Fibroblast of skin of back (primary cell): ENCODE data around the gene MYO15A.

Experiments
- DNase-seq: peaks from one replicate; pipeline ENCODE4 v3.0.0-alpha.2; 2013

MYO15A gene

DNA sequence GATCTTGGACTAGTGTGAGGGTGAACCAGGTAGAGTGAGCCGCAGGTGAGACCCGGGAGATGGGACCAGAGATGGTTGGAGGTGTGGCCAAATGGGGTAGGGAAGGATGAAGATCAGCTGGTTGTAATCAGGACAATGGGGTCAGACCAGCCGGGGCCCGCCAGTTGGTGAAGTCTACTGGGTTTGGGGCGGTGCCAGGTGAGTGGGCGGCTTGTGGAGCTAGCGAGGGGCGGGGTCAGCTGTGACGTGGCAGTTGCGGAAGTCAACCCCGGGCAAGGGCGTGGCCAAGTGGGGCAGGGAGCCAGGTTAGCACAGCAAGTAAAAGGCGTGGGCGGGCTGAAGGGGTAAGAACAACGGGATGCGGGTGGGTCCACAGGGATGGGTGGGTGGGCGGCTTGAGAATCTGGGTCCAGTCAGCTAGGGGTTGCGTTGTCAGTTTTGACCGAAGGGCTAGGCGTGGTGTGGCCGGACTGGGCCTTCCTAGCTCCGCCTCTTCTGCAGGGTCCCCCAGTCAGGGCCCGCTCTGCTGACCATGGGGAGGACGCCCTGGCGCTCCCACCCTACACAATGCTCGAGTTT, 49.6 kb downstream of the MYO15A start:
- DNase-seq, result peak; percentile 66

GRCh38 chr17:18159551-18160120, 51.1 kb downstream of the MYO15A start:
- peak; percentile 17 for DNase-seq

DNA sequence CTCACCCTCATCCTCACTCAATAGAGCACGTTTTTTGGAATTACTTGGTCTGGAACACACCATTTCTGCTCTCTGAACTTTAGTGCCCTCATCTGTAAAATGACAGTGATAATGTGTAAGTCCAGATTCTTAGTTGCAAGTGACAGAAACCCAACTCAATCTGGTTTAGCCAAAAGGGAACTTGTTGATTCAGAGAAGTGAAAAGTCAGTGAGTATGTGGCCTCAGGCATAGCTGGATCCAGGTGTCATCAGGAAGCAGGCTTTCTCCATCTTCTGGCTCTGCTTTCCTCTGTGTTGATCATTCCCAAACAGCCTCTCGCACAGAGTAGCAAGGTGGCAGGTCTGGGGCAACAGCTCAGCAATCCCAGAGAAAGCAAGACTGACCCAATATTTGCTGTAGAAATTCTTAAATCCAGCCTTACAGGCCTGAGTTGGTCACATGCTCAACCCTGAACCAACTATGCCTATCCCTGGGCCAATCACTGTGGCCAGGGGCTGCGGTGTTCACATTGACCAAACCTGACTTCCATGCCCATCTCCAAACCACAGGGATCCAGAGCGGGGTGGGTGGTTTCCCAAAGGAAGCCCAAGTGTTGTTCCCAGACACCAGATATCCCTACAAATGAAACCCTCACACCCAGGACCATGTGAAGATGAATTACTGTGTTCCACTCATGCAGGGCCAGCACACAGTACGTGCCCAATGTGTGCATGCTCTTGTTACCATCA, 51.7 kb downstream of the MYO15A start:
- DNase-seq, result no peak

- no peak for DNase-seq
Measured at GRCh38 chr17:18161207-18162145, 52.9 kb downstream of the MYO15A start.

- DNase-seq, result no peak
Measured at GRCh38 chr17:18163547-18163946, 55.0 kb downstream of the MYO15A start.

GRCh38 chr17:18166894-18167293, 58.3 kb downstream of the MYO15A start:
- no peak for DNase-seq

DNA sequence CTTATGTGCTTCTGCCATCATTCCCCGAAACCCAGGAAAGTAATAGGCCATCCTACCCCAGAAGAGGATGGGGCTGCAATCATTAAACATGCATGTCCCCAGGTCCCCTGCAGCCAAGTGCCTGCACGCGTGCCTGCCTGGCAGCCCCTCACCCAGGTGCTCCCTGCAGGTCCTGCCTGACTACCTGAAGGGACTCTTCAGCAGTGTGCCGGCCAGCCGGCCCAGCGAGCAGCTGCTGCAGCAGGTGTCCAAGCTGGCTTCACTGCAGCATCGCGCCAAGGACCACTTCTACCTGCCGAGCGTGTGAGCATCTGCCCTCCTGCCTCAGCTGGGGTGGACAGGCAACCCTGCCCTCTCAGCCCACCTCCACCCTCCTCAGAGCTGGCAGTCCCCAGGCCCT, 58.9 kb downstream of the MYO15A start:
- DNase-seq, result no peak

DNA sequence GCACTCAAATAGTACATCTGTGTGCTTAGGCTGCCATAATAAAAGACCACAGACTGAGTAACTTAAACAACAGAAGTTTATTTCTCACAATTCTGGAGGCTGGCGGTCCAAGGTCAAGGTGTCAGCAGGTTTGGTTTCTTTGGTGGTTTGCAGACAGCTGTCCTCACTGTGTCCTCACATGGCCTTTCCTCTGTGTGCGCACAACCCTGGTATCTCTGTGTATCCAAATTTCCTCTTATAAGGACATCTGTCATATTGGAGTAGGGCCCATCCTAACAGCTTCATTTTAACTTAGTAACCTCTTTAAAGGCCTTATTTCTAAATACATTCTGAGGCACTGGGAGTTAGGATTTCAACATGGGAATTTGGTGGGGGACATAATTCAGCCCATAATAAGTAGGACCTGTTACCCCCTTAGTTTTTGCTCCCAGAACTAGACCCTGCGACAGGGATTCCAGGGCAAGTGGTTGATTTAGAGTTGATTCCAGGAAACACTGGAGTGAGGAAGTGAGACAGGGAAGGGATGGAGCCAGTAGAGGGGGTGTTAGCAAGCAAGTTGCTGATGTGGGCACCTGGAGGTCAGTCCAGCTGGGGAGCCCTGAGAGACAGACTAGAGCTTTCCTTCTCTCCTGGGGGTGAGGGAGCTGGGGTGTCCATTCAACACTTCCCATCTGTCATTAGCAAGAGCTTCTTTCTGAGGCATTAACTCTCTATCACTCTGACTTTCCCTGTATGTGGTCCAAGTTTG, 64.1 kb downstream of the MYO15A start:
- no peak for DNase-seq

DNA sequence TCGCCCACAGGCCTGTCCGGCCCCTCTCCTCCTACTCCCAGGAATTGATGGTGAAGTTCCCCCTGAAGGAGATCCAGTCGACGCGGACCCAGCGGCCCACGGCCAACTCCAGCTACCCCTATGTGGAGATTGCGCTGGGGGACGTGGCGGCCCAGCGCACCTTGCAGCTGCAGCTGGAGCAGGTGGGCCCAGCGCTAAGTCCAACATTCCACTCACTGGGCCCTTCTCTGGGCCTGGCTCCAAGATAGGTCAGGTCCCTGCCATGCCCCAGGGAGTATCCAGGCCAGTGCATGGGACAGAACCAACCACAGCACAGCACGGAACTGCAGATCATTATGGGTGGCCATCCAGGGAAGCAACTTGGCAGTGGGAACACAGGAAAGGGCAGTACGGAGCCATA, 65.2 kb downstream of the MYO15A start:
- no peak for DNase-seq

DNA sequence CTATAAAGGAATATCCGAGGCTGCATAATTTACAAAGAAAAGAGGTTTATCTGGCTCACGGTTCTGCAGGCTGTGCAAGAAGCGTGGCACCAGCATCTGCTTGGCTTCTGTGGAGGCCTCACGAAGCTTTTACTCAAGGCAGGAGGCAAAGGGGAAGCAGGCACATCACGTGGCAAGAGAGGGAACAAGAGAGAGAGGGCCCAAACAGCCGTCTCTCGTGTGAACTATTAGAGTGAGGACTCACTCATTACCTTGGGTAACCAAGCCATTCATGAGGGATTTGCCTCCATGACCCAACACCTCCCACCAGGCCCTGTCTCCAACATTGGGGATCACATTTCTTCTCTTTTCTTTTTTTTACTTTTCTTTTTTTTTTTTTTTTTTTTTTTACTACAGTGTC, 67.6 kb downstream of the MYO15A start:
- no peak for DNase-seq

- DNase-seq, result no peak
Measured at GRCh38 chr17:18177133-18177532, 68.6 kb downstream of the MYO15A start.

GRCh38 chr17:18177722-18178121, 69.2 kb downstream of the MYO15A start:
- no peak for DNase-seq

- DNase-seq, result no peak
Measured at GRCh38 chr17:18179196-18179595, 70.6 kb downstream of the MYO15A start.

DNA sequence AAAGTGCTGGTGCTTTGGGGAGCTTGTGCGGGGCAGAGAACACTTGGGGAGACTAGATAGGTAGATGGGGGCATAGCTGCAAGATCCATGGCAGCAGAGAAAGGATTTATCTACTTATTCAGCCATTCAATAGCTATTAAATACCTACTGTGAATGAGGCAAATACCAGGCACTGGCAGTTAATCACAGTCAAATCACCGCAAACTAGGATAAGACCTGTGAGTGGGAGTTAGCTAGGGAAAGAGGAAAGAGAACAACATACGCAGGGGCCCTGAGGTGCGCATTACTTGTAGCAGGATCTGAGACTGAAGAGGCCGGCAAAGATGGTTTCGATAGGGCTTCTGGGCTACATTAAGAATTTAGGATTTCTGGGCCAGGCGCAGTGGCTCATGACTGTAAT, 71.2 kb downstream of the MYO15A start:
- no peak for DNase-seq

GRCh38 chr17:18181358-18181757, 72.8 kb downstream of the MYO15A start:
- no peak for DNase-seq

DNA sequence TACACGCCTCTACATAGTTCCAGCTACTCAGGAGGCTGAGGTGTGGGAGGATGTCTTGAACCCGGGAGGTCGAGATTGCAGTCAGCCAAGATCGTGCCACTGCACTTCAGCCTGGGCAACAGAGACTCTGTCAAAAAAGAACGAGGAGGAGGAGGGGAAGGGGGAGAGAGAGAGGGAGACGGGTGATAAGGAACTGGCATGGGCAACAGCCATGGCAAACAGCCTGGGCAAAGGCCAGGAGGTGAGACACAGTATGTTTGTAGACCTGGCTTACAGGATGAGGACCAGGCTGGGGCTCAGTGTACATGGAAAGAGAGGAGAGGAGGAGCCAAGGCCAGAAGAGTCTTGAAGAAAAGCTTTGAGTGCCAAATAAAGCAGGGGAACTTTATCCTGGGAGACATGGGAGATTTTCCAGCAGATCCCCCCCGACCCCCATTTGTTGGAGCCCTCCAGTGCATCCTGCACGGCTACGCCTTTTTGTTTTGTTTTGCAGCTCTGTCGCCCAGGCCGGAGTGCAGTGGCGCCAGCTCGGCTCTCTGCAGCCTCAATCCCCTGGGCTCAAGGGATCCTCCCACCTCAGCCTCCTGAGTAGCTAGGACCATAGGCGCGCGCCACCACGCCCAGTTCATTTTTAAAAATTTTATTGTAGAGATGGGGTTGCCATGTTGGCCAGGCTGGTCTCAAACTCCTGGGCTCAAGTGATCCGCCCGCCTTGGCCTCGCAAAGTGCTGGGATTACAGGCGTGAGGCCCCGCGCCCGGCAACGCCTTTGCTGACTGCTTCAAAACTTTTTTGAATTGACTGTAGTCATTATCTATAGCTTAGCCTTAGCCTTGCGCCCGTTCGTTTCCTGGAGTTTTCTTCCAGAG, 73.8 kb downstream of the MYO15A start:
- no peak for DNase-seq

- DNase-seq, result peak; percentile 90
Measured at GRCh38 chr17:18182978-18183333, 74.4 kb downstream of the MYO15A start.

DNA sequence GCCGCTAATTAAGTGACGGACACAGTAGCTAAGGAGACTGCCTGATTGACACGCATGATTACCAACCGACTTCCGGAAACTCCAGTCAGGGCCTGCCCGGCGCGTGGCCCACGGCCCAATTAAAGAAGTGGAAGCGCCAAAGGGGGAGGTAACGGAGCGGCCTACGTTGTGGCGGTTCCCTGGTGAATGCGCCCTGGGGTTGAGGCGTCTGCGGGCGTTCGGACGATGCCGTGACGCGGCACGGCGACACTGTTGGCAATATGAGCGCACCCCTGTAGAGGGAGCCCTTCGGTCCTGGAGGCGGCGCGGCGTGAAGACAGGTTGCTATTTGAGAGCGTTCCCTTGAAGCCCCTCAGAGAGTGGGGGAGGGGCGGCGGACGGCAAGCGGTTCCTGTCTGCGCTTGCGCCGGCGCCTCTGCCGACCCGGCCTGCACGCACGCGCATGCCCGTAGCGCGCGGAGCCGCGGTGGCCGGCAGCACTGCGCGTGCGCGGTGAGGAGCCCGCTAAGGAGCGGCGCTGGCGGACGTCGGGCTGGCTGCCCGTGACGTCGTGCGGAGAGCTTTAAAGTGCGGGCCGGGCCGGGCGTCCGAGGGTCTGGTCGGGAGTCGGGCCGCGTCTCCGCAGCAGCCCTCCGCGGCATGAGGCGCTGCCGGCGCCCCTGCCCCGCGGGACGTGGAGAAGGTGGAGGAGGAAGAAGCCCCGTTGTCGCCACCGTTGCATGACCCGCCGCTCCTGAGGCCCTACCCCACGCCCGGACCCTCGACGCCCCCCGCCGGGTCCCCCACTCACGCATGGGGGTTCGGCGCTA, 75.0 kb downstream of the MYO15A start, which contains the start of gene ALKBH5:
TSS of gene ALKBH5 (plus strand) at position 495 of the 809 bp plus-strand sequence. CDS start 416 bp downstream, outside the sequence.
- peak; percentile 100 for DNase-seq

DNA sequence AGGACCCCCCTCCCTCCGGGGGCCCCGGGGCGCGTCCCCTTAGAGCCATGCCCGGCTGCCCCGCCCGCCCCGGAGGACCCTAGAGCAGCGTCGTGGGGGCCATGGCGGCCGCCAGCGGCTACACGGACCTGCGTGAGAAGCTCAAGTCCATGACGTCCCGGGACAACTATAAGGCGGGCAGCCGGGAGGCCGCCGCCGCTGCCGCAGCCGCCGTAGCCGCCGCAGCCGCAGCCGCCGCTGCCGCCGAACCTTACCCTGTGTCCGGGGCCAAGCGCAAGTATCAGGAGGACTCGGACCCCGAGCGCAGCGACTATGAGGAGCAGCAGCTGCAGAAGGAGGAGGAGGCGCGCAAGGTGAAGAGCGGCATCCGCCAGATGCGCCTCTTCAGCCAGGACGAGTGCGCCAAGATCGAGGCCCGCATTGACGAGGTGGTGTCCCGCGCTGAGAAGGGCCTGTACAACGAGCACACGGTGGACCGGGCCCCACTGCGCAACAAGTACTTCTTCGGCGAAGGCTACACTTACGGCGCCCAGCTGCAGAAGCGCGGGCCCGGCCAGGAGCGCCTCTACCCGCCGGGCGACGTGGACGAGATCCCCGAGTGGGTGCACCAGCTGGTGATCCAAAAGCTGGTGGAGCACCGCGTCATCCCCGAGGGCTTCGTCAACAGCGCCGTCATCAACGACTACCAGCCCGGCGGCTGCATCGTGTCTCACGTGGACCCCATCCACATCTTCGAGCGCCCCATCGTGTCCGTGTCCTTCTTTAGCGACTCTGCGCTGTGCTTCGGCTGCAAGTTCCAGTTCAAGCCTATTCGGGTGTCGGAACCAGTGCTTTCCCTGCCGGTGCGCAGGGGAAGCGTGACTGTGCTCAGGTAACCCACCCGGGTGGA, 75.8 kb downstream of the MYO15A start:
- DNase-seq, result peak; percentile 43
